Stimulated activated naive CD8-positive, alpha-beta T cell treated with anti-CD3 and anti-CD28 coated beads, Interleukin-15, Interleukin-2, amounts not matched to agents 100 ng/mL and 50 ng/mL, for 24 hours (primary cell): Measurements from ENCODE around the gene PAM16.

Experiments used
- H3K27ac Mint-ChIP-seq: one replicate; pipeline ENCODE4 v1.8.0; 2021; ENCODE audit warnings: mild to moderate bottlenecking, mixed read lengths
- H3K27me3 Mint-ChIP-seq: one replicate; pipeline ENCODE4 v1.8.0; 2021; ENCODE audit warnings: mixed read lengths
- H3K36me3 Mint-ChIP-seq: one replicate; pipeline ENCODE4 v1.8.0; 2021; ENCODE audit warnings: low read depth, mixed read lengths
- H3K4me1 Mint-ChIP-seq: one replicate; pipeline ENCODE4 v1.8.0; 2021; ENCODE audit warnings: low read depth, mixed read lengths
- H3K4me3 Mint-ChIP-seq: one replicate; pipeline ENCODE4 v1.8.0; 2021; ENCODE audit warnings: mild to moderate bottlenecking, mixed read lengths
- H3K9me3 Mint-ChIP-seq: one replicate; pipeline ENCODE4 v1.8.0; 2021; ENCODE audit warnings: mixed read lengths

PAM16 gene

DNA sequence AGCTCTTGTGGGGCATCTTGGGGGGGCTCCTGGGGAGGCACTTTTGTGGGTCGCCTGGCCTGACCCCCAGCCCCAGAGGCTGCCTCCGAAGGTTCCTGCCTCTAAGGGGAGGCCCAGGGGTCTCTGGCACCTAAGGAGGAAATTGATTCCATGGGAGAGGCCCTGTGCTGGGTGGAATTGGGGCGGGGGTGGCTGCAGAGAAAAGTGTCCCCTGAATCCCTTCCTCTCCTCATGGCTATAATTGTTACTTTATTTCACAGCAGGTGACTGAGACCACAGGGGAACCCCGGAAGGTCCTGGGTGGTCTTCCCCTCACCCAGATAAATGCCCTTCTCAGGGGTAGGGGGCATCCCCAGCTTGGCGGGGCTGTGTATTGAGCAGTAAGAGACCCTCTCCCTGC is 32.2 kb downstream of the PAM16 start:
- H3K9me3 Mint-ChIP-seq: no peaks in the 10 kb centered on the region

GRCh38 chr16:4318451-4318910 is 32.6 kb downstream of the PAM16 start:
- Mint-ChIP-seq H3K27ac (no peak overlapping the region), H3K27me3 (peaks cover 14% of the 10 kb centered on the region), H3K4me1 (peaks cover 17% of the 10 kb centered on the region), H3K9me3 (no peaks in the 10 kb centered on the region), H3K36me3 (no peaks in the 10 kb centered on the region), H3K4me3 (no peak overlapping the region)

More for the DNA sequence above, 32.2 kb downstream of the PAM16 start:
- Mint-ChIP-seq H3K4me1 (peaks cover 17% of the 10 kb centered on the region), H3K27me3 (peaks cover 14% of the 10 kb centered on the region), H3K36me3 (no peaks in the 10 kb centered on the region), H3K4me3 (no peak overlapping the region), H3K27ac (no peak overlapping the region)

DNA sequence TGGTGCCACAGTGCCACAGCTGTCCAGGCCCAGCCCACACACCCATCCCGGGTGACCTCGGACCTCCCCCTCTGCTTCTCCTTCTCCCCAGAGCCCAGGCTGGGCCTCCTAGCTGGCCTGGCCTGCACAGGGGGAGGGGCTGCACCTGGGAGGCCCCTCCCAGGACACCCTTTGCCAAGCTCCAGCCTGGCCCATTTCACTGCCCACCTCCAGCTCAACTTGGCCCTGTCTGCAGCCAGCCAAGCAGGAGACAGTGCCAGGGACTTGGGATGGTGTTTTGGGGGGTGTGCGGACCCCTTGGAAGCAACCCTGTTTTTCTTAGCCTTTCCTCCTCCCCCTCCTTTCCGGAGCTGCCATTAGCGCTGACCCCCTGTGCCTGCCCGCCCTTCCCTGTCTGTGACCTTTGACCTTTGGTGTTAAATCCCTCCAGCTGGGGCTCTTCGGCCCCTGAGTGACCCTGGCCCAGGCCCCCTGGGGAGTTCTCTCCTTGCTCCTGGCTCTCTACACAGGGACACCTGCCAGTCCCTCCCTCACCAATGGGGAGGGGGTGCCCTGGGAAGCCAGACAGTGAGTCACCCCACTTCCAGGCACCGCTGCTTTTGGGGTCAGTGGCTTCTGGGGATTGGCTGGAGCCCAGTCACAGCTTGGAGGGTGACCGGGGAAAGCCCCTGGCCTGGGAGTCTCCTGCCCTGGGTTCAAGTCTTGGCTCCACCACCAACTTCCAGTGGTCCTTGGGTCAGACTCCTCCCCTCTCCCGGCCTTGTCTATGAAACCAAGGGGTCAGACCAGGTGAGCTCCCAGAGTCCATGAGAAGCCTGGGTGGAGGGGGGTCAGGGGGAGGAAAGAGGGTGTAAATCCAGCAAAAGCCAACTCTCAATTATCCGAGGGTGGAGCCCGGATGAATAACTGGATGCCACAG is 33.3 kb downstream of the PAM16 start:
- Mint-ChIP-seq H3K9me3 (no peaks in the 10 kb centered on the region), H3K4me1 (peaks cover 17% of the 10 kb centered on the region), H3K36me3 (no peaks in the 10 kb centered on the region), H3K4me3 (no peak overlapping the region), H3K27ac (no peak overlapping the region), H3K27me3 (peaks cover 14% of the 10 kb centered on the region)

DNA sequence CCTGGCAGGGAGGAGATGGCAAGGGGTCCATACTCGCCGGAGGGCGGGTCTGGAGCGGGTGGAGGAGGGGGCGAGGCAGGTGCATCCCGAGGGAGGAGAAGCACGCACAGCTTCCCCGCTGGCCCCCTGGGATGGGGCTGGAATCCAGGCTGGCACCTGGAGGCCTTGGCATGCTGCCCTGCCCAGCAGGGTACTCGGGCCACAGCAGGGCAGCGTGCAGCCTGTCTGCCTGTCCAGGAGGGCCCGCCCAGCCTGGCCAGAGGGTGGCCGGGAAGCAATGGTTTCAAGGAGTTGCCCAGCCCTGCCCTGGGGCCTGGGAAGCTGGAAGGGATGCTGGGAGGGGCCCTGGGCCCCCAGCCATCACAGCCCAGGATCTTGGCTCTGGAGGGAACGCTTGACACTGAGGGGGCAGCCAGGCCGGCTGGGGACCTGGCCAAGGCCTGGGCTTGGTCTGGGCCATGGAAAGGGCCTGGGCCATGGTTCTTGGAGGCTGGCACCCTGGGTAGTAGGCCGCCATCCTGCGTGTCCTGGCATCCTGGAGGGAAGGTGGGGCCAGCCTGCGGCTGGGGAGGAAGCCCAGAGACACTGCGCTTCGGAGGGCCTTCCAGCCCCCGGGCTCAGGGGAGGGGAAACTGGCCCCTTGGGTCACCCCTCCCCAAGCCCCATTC is 34.1 kb downstream of the PAM16 start:
- Mint-ChIP-seq H3K27ac (no peak overlapping the region), H3K27me3 (peaks cover 14% of the 10 kb centered on the region), H3K4me1 (peaks cover 17% of the 10 kb centered on the region), H3K36me3 (no peaks in the 10 kb centered on the region), H3K4me3 (no peak overlapping the region), H3K9me3 (no peaks in the 10 kb centered on the region)

GRCh38 chr16:4316108-4316863 is 34.8 kb downstream of the PAM16 start:
- H3K4me3 Mint-ChIP-seq: no peak overlapping the region
- H3K36me3 Mint-ChIP-seq: no peaks in the 10 kb centered on the region
- H3K27ac Mint-ChIP-seq: no peak overlapping the region
- peaks cover 14% of the 10 kb centered on the region for H3K27me3 Mint-ChIP-seq
- peaks cover 17% of the 10 kb centered on the region for H3K4me1 Mint-ChIP-seq
- no peaks in the 10 kb centered on the region for H3K9me3 Mint-ChIP-seq

- no peaks in the 10 kb centered on the region for H3K9me3 Mint-ChIP-seq
Measured at GRCh38 chr16:4315186-4316107, 35.7 kb downstream of the PAM16 start, which contains the start of gene GLIS2. GLIS2 (plus strand) TSS chr16:4316067; CDS start chr16:4332281, 16,214 bp downstream.

DNA sequence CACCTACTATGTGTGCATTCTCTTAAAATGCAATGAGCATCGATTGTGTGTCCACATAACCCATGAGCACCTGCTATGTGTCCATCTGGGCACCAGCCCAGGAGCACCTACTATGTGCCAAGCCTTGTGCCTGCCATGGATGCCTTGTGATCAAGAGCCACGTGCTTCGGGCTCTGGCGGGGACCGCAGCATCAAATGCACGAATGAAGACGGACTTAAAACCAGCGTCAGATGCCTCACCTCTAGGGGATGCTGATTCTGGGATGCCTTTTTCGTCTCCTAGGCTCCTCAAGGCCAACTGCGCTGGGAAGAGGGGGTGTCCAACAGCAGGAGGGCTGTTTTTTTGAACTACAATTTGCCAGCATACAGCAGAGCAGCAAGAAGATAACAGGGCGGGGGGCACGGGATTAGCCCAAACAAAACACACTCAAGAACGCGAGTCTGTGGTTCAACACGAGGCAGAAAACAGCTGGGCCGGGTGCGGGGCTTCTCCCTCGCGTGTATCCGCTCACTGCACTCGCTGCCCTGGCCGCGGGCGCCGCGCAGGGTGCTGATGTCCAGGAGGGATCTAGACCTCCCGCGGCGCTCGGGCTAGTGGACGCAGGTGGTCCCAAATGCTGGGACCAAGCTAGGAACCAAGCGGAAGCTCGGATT is 36.5 kb downstream of the PAM16 start:
- Mint-ChIP-seq H3K36me3 (no peaks in the 10 kb centered on the region), H3K4me1 (peaks cover 17% of the 10 kb centered on the region), H3K27me3 (peaks cover 14% of the 10 kb centered on the region), H3K9me3 (no peaks in the 10 kb centered on the region), H3K4me3 (peak overlapping the region; percentile 81), H3K27ac (peak overlapping the region; percentile 88)

More at GRCh38 chr16:4315186-4316107, 35.7 kb downstream of the PAM16 start, which contains the start of gene GLIS2:
- H3K27me3 Mint-ChIP-seq: peaks cover 14% of the 10 kb centered on the region
- peak within 1 kb of the TSS; percentile 88 for H3K27ac Mint-ChIP-seq
- peaks cover 17% of the 10 kb centered on the region for H3K4me1 Mint-ChIP-seq
- H3K4me3 Mint-ChIP-seq: peak within 1 kb of the TSS; percentile 81
- H3K36me3 Mint-ChIP-seq: no peaks in the 10 kb centered on the region

GRCh38 chr16:4313563-4314531 is 37.3 kb downstream of the PAM16 start:
- H3K27ac Mint-ChIP-seq: no peak overlapping the region
- H3K4me1 Mint-ChIP-seq: peaks cover 18% of the 10 kb centered on the region
- H3K27me3 Mint-ChIP-seq: peaks cover 14% of the 10 kb centered on the region

GRCh38 chr16:4309833-4310266 is 41.3 kb downstream of the PAM16 start:
- Mint-ChIP-seq H3K27me3 (peaks cover 9% of the 10 kb centered on the region), H3K4me3 (no peak overlapping the region), H3K4me1 (peaks cover 33% of the 10 kb centered on the region), H3K36me3 (peaks cover 5% of the 10 kb centered on the region), H3K27ac (peak overlapping the region; percentile 31), H3K9me3 (peaks cover 5% of the 10 kb centered on the region)

More at GRCh38 chr16:4313563-4314531, 37.3 kb downstream of the PAM16 start:
- Mint-ChIP-seq H3K9me3 (no peaks in the 10 kb centered on the region), H3K4me3 (peak overlapping the region; percentile 81), H3K36me3 (no peaks in the 10 kb centered on the region)

DNA sequence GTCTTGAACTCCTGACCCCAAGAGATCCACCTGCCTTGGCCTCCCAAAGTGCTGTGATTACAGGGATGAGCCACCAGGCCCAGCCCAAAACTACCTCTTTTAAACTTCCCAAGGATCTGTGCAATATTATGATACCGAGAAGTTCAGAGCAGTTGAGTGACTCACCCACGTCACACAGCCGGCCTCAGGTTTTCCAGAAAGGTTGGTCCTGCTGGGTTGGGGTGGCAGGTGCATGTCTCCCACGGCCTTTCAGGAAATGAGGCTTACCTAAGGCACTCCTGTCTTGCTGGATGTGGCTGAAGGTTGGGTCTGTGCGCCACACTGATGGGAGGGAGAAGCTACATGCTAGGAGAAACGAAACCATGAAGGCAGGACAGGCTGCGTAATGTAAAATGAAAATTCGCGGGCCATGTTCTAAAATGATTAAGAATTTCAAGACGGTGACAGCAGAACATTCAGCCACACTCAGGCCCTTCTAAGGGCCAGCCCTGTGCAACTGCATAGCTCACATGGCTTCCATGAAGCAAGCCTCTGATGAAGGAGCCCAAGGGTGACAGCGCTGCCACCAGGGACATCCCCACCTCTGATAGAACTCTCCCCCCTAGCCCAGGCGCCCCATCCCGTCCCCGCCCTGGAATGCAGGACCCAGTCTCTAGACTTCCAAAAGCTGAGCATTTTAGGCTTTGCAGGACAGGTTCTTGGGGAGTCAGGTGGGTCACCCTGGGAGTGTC is 41.9 kb downstream of the PAM16 start:
- peak overlapping the region; percentile 32 for H3K4me3 Mint-ChIP-seq
- peaks cover 5% of the 10 kb centered on the region for H3K9me3 Mint-ChIP-seq
- H3K36me3 Mint-ChIP-seq: peaks cover 5% of the 10 kb centered on the region
- H3K4me1 Mint-ChIP-seq: peaks cover 28% of the 10 kb centered on the region
- no peak overlapping the region for H3K27ac Mint-ChIP-seq
- H3K27me3 Mint-ChIP-seq: peaks cover 4% of the 10 kb centered on the region

DNA sequence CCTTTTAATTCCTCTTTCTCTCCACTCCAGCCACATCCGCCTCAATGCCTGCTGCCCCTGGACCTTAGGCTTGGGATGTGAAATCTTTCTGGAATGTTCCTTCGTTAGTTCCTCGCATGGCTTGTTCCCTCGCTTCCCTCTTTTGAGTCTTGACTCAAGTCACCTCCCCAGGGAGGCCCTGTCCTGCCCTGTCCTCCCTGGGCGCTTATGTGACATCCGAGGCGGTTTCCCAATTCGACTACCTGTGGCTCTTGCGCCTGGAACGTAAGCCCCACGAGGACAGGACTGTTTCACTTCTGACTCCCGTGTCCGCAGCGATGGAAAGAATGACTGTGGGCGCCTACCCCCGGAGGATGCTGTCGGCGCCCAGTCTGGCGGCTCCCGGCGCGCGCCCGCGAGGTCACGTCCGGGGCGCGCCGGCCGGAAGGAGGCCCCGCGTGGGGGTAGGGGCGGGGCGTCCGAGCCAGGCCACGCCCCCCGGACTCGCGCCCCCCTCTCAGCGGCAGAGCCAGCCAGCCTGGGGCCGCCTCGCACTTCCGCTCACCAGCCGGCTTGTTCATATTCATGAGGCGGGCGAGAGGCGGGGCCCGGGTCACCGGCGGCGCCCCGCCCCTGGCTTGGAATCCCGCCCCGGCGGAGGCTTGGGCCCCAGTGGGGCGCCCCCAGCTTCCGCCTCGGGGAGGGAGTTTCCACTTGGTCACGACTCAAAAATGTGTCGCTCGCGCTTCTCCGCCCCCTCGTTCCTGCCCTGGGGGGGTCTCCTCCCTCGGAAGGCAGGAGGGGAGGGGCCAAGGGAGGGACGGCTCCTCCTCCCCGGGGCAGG is 43.7 kb downstream of the PAM16 start:
- peak overlapping the region; percentile 90 for H3K4me3 Mint-ChIP-seq
- peaks cover 5% of the 10 kb centered on the region for H3K36me3 Mint-ChIP-seq
- H3K9me3 Mint-ChIP-seq: peaks cover 5% of the 10 kb centered on the region
- peaks cover 24% of the 10 kb centered on the region for H3K4me1 Mint-ChIP-seq
- peak overlapping the region; percentile 98 for H3K27ac Mint-ChIP-seq
- no peaks in the 10 kb centered on the region for H3K27me3 Mint-ChIP-seq
